ENCODE measurements around the gene SCFD2.
A peak's percentile ranks its signal among the peaks of the same experiment; 100 is the strongest.
"Not testable (repeated sequence)": the region's sequence is repeated elsewhere in the genome, so short reads cannot be mapped to it uniquely, and the experiment has no call there.

Gene SCFD2

DNA sequence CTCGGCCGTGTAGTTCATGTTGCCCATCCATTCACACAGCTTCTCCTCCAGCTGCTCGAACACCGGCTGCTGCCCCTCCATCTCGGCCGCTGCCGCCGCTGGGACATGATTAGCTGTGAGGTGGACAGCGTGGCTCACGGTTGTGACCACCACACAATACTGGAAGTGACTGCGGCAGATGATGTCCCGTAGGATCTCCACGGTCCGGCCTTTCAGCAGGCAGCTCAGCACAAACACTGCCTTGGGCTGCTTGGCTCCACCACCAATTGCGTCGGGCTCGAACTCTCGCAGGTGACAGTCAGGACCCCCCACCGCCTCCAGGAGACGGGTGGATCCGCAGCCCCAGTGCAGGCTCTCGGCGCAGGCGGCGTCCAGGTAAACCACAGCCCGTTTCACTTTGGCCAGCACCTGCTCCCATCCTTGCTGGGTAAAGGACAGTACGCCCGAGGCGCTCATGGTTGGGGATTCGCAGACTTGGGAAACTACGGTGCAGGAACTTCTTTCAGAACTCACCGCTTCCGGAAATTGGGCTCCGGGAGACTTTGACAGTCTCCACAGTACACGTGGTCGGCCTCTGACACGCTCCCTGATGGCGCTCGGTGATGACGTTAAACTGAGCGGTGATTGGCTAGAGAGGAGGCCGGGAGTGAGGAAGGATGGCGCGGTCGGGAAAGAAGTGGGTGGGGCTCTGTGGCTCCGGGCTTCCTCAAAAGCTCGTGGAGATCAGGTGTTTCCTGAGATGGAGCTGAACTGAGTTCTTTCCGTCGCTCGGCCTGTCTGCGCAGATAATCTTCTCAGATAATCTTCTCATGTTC is at the start of gene SCFD2:
SCFD2 (minus strand) TSS at position 576 of the 815 bp plus-strand sequence.
- DNase-seq (ENCODE audit: low read depth in 2 of 2, low spot score in 1 of 2): peak; percentile 95 to 96

DNA sequence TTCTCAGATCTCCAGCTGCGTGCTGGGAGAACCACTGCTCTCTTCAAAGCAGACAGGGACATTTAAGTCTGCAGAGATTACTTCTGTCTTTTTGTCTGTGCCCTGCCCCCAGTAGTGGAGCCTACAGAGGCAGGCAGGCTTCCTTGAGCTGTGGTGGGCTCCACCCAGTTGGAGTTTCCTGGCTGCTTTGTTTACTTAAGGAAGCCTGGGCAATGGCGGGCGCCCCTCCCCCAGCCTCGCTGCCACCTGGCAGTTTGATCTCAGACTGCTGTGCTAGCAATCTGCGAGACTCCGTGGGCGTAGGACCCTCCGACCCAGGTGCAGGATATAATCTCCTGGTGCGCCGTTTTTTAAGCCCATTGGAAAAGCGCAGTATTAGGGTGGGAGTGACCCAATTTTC is 43.6 kb upstream of the SCFD2 start:
- DNase-seq (ENCODE audit: low read depth in 2 of 2, low spot score in 1 of 2): not testable (repeated sequence)

- no peak for DNase-seq (ENCODE audit: low read depth in 2 of 2, low spot score in 1 of 2)
These were observed 14.4 kb upstream of the SCFD2 start for GRCh38 chr4:53380221-53380620.

- no peak for DNase-seq (ENCODE audit: low read depth in 2 of 2, low spot score in 1 of 2)
These were observed 12.3 kb upstream of the SCFD2 start for GRCh38 chr4:53378171-53378482.

DNA sequence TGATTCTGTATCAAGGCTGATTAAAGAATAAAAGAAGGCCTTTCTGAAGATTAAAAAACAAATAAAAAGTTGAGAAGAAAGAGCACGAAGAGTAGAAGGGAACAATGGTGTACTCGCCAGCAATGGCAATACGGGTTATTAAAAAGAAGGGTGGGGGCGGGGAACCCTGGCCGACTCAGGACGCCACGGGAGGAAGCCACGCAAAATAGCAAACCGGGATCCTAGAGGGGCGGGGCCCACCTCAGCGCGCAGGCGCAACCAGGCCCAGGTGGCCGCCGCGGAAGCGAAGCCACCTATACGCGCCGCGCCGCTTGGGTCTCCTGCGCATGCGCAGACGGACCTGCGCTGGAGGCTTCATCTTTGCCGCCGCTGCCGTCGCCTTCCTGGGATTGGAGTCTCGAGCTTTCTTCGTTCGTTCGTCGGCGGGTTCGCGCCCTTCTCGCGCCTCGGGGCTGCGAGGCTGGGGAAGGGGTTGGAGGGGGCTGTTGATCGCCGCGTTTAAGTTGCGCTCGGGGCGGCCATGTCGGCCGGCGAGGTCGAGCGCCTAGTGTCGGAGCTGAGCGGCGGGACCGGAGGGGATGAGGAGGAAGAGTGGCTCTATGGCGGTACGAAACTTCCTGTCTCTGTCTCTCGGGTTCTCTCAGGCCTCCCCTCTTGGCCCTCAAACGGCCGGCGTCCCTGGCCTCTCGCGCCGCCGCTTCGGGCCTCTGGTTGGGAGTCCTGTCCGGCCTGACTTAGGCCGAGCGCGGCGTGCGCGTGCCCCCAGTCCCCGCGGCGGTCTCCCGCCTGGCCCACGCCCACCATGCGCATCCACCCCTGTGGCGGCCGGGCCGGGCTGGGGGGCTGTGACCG is 11.7 kb upstream of the SCFD2 start, which contains the start of gene FIP1L1:
FIP1L1 (plus strand) TSS at position 323 of the 852 bp plus-strand sequence; CDS start at position 521, 198 bp downstream.
- DNase-seq (ENCODE audit: low read depth in 2 of 2, low spot score in 1 of 2): peak; percentile 91 to 92

GRCh38 chr4:53376900-53377299 is 11.0 kb upstream of the SCFD2 start:
- DNase-seq (ENCODE audit: low read depth in 2 of 2, low spot score in 1 of 2): no peak

DNA sequence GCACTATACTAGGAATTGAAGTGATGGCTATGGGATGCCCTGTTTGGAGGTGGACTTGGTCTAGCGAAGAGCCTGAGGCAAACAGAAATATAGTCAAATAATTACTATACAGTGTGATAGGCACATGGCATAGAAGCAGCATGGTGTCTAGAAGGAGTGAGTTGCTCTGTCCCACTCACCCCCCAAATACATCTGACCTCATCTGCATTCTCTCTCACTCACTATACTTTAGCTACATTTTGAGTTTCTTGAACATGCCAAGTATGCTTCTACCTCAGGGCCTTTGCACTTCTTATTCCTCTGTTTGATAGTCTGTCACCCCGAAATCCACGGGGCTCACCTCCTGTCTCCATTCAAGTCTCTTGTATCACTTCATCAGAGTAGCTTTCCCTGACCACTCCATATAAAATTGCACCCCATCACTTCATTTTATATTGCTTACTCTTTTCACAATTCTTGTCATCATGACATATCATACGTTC is 9.0 kb upstream of the SCFD2 start:
- no peak for DNase-seq (ENCODE audit: low read depth in 2 of 2, low spot score in 1 of 2)

DNA sequence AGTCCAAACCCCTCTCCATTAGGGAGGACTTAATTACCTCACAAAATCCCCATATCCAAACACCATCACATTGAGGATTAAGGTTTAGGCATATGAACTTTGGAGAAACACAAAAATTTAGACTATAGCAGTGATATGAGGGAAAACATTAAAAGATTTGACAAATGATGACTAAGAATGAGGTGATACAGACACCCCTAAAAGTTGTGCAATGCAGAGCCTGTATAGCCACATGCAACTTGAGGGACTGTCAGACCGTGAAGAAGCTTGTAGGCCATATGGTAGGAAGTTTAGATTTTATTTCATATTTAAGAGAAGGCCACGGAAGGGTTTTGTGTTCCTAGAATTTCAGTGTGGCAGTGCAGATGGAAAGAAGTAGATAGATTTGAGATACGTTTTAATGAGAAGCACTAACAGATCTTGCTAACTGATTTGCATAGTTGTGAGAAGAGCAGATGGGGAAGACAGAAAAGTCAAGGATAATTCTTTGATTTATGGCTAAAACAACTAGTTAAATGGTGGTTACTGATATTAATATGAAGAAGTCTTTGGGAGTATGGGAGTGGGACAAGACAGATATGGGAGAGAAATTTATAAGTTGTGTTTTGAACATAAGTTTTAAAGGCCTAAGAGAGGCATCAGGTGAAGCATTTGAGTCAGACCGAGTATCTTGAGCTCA is 6.1 kb upstream of the SCFD2 start:
- no peak for DNase-seq (ENCODE audit: low read depth in 2 of 2, low spot score in 1 of 2)

- no peak for DNase-seq (ENCODE audit: low read depth in 2 of 2, low spot score in 1 of 2)
These were observed 5.2 kb upstream of the SCFD2 start for GRCh38 chr4:53371049-53371448.

DNA sequence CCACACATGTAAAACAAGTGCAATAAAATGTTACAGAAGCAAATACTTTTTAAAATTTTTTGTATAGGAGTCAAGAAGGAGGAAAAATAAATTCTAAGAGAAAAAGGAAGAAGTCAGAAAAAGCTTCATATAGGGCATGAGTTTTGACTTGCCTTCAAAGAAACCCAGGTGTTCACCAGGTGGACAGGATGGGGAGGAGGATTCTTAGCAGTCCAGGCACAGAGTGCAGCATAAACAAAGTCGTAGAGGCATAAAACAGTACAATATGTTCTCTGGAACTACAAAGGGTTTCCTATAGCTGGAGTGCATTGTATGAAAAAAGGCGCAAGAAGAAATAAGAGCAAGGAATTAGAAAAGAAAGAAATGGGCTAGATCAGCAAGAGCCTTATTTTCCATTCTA is 1.9 kb upstream of the SCFD2 start:
- DNase-seq (ENCODE audit: low read depth in 2 of 2, low spot score in 1 of 2): no peak

DNA sequence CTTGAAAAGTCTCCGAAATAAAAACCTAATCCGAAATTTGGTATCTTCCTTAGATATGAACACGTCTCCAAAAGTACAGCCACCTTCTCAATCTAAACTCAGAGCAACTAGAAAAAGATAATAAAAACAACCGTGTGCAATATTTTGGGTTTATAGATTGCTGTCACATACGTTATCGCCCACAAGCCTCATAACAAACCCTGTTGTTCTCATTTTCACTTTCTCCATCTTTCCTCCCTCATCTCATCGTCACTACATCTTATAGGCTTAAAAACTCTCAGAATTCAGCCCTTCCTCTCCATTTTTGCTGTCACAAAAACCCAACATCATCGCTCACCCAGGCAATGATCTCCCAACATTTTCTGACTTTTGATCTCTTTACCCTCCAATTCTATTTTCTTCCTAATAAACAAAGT is 448 bp upstream of the SCFD2 start:
- no peak for DNase-seq (ENCODE audit: low read depth in 2 of 2, low spot score in 1 of 2)

DNA sequence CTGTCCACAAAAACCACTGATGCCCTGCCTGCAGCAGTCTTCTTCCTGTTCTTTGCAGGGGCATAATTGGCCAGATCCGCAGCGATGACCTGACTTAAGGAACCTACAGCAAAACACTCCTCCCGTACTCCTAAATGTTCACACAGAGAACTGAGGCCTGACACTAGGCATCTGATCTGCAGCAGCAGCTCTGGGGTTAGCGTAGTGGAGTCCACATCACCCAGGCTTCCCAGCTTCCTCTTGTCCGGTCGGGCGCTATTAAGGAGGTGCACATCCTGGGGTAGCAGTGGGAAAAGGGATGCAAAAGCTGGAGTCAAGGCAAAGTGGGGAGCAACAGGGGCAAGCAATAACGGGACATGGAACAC is 758 bp downstream of the SCFD2 start:
- no peak for DNase-seq (ENCODE audit: low read depth in 2 of 2, low spot score in 1 of 2)

GRCh38 chr4:53364624-53365023 is 1.2 kb downstream of the SCFD2 start:
- no peak for DNase-seq (ENCODE audit: low read depth in 2 of 2, low spot score in 1 of 2)

- no peak for DNase-seq (ENCODE audit: low read depth in 2 of 2, low spot score in 1 of 2)
These were observed 3.8 kb downstream of the SCFD2 start for GRCh38 chr4:53362093-53362492.

DNA sequence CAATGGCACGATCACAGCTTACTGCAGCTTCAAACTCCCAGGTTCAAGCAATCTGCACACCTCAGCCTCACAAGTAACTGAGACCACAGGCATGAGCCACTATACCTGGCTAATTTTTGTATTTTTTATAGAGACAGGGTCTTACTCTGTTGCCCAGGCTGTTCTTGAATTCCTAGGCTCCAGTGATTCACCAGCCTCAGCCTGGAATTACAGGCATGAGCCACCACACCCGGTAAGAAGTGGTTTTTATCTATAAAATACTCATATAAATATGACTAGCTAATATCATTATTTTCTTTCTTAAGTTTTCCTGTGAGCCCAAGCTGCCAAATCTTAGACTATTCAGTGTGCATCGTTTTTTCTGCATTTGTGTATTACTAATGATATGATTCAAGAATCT is 4.4 kb downstream of the SCFD2 start:
- DNase-seq (ENCODE audit: low read depth in 2 of 2, low spot score in 1 of 2): no peak

- DNase-seq (ENCODE audit: low read depth in 2 of 2, low spot score in 1 of 2): no peak
These were observed 9.8 kb downstream of the SCFD2 start for GRCh38 chr4:53355930-53356521.

- DNase-seq (ENCODE audit: low read depth in 2 of 2, low spot score in 1 of 2): no peak
These were observed 11.7 kb downstream of the SCFD2 start for GRCh38 chr4:53354012-53354722.

- DNase-seq (ENCODE audit: low read depth in 2 of 2, low spot score in 1 of 2): no peak
These were observed 16.8 kb downstream of the SCFD2 start for GRCh38 chr4:53349091-53349491.

DNA sequence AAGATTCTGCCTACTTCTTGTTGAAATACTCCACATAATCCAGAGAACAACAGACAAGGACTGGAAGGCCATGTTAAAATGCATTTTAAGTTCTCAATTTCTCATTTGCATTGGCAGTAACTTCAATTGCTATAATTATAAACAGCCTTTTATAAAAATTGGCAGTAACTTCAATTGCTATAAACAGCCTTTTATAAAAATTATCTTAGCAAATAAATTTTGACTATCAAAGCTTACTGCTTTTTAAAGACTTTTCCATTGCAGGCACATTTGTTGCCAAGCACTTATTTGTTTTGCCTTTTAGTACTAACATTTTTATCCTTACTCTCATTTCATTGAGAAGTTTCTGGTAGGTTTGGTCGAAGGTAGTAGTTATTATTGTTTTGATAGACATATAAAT is 17.8 kb downstream of the SCFD2 start:
- no peak for DNase-seq (ENCODE audit: low read depth in 2 of 2, low spot score in 1 of 2)
